GM18517 (cell line): ENCODE data around the gene DNAJC19.
A peak's percentile ranks its signal among the peaks of the same experiment; 100 is the strongest.
"Not testable (repeated sequence)": the region's sequence is repeated elsewhere in the genome, so short reads cannot be mapped to it uniquely, and the experiment has no call there.

Source experiments
- ATAC-seq: cut with Tn5 transposase; IDR thresholded peaks from one replicate; pipeline ENCODE4 v1.9.1; 2021; ENCODE audit warnings: mild to moderate bottlenecking, moderate library complexity; ENCODE audit not compliant: unreplicated experiment

Gene DNAJC19

DNA sequence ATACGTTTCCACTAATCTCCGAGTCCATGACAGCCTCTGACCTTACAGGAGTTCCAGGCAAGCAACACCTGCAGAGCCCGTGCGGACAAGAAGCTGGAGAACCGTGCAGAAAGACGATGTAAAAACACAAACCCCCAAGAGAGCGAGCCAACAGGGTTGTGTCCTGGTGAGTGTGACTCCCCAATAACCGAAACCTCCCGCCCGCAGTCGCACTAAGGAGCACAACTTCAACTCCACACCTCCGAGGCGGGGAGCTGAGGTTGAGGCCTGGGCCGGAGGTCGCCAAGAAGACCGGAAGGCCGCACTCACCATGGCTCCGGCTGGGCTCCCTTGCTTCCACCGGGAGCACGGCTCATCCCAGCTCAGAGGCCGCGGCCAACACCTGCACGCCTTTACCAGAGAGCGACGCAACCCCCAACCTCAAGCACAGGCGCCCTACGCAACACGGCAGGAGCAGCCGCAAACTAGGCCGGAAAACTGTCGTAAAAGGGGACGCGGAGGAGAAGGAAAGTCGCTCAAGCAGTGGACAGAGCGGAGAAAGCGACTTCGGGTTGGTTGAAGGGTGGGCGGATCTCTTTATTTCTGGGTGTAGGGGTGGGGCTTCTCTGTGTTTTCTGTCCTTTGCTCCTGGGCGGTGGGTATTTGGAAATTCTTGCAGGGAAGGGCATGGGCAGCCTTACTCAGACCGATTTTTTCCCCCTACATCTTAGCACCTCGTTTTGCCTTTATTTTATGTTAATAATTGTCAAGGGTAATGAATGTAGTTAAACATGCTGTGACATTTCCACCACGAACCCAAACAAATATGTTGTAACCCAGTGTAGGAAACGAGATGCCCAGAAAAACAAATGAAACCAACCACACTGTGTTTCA is at the start of gene DNAJC19:
Gene DNAJC19 (minus strand): TSS at position 446 of the 873 bp plus-strand sequence. CDS start 134 bp downstream, at position 312.
- ATAC-seq: peak; percentile 95

DNA sequence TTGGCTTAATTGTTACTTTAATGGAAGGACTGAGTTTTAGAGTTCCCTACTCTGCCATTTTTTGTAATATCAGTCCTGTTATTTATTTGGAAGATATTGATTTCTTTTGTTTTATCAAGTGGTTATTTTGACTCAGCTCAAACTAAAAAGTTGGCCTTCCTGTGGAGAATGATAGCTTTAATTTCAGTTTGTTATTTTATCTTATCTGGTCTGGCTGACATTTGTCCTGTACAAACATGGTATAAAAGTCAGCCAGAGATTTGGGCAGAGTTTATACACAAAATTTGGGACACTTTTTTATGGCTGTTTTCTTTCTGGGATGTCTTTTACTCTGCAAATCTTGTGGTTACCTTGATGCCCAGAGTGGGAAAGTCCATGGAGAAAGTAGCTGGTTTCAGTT is 41.4 kb upstream of the DNAJC19 start:
- no peak for ATAC-seq

- ATAC-seq: no peak
These were observed 35.7 kb upstream of the DNAJC19 start for GRCh38 chr3:181025204-181025603.

GRCh38 chr3:181017690-181018089 is 28.2 kb upstream of the DNAJC19 start:
- ATAC-seq: no peak

DNA sequence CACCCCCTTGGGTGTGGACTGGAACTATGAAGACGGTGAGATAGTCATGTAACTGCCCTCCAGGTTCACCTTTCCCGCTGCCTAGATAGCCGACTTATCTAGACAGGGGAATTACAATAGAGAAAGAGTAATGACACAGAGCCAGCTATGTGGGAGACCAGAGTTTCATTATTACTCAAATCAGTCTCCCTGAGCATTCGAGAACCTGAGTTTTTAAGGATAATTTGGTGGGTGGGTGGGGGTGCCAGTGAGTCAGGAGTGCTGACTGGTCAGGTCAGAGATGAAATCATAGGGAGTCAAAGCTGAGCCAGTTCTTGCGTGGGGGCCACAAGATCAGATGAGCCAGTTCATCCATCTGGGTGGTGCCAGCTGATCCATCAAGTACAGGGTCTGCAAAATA is 19.7 kb upstream of the DNAJC19 start:
- ATAC-seq: no peak

DNA sequence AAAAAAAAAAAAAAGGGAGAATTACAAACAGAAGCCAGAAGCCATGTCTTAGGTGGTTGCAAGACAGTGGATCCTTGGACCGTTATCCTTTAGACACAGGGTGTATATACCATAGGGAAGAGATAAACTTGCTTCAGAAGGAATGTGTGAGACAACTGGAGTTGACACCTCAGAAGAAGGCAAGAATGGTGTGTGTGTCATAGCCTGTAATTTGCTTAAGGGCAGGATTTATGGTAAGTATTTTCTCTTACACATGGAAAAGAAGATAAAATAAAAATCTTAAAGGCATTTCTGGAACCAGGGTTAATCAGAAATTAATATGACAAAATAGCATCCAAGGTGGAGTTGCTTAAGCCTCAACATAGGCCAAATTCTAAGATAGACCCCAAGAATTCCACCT is 19.3 kb upstream of the DNAJC19 start:
- ATAC-seq: no peak

DNA sequence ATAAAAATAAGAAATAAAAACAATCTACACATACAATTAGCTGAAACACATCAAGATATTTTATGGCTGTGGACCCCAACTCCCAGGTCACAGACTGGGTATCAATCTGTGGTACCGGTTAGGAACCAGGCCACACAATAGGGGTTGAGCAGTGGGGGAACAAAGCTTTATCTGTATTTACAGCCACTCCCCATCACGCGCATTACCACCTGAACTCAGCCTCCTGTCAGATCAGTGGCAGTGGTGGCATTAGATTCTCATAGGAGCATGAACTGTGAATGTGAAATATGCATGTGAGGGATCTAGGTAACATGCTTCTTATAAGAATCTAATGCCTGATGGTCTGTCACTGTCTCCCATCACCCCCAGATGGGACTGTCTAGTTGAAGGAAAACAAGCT is 17.7 kb upstream of the DNAJC19 start:
- no peak for ATAC-seq

GRCh38 chr3:181006541-181006940 is 17.0 kb upstream of the DNAJC19 start:
- ATAC-seq: no peak

GRCh38 chr3:181003469-181003868 is 13.9 kb upstream of the DNAJC19 start:
- ATAC-seq: not testable (repeated sequence)

DNA sequence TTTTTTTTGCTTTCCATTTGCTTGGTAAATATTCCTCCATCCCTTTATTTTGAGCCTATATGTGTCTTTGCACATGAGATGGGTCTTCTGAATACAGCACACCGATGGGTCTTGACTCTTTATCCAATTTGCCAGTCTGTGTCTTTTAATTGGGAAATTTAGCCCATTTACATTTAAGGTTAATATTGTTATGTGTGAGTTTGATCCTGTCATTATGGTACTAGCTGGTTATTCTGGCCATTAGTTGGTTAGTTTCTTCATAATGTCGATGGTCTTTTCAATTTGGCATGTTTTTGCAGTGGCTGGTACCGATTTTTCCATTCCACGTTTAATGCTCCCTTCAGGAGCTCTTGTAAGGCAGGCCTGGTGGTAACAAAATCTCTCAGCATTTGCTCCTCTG is 12.8 kb upstream of the DNAJC19 start:
- not testable (repeated sequence) for ATAC-seq

GRCh38 chr3:180996415-180996932 is 6.9 kb upstream of the DNAJC19 start:
- no peak for ATAC-seq

- no peak for ATAC-seq
These were observed 969 bp upstream of the DNAJC19 start for GRCh38 chr3:180990505-180990904.

- no peak for ATAC-seq
These were observed 2.2 kb downstream of the DNAJC19 start for GRCh38 chr3:180987344-180987743.

DNA sequence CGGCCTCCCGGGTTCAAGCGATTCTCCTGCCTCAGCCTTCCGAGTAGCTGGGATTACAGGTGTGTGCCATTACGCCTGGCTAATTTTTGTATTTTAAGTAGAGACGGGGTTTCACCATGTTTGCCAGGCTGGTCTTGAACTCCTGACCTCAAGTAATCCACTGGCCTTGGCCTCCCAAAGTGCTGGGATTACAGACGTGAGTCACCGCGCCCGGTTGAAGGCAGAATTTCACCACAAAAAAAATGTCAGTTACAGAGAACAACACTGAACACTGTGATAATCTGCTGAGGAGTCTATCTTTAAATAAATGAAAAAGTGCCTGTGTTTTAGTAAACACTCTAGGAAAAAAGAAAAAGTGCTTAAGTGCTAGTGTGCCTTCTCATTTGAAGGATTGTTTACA is 3.2 kb downstream of the DNAJC19 start:
- not testable (repeated sequence) for ATAC-seq

GRCh38 chr3:180983136-180983535 is 6.4 kb downstream of the DNAJC19 start:
- ATAC-seq: no peak

DNA sequence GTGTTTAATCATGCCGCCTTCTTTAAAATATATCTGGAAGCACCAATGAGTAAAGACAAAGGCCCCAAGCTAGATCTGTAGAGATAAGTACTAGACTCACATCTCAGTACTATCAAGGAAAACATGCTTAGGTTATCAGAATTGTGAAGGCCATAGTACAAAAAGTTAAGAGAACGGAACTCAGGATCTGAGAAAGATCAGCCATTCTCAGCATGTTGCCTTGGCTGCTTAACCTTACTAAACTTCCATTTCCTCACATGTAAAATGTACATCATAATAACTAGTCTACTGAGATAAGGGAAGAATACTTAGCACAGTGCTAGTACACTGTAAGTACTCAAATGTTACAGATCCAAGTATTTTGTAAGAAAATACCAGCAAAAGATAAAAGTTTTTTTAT is 7.6 kb downstream of the DNAJC19 start:
- no peak for ATAC-seq

GRCh38 chr3:180980611-180981010 is 8.9 kb downstream of the DNAJC19 start:
- ATAC-seq: no peak

DNA sequence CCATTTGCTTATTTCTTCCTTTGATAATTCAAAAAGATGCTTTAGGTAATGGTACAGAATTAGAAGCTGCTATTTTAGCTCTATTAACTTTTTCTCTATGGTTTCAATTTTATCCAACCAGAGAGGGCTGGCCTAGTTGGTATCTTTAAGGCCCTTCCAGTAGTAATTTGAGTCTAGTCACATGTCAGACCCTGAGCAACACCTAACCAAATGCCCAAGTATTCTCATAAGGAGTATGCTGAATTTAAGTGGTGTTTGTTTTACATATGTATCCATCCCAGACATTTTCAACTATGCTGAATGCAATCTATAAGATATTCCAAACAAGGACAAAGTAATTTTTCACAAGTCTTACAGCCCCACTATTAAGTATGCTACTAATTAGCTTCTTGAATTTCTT is 9.6 kb downstream of the DNAJC19 start:
- ATAC-seq: no peak

DNA sequence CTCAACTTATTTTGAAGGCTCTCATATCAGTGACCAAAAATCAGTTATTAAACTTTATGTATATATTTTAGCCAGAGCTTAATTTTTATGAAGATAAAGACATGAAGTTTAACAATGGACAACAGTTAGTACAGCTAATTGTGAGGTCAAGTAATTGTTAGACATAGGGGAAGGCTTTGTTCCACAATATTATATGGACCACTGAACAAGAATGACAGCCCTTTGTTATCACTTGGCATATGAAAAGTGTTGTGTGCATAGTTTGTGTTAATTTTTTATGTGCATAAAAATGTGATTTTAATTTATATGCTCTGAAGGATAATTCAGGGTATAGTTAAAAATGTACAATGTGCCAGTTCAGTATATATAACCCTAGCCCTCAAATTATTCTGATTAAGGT is 12.0 kb downstream of the DNAJC19 start:
- no peak for ATAC-seq

GRCh38 chr3:180974286-180974685 is 15.2 kb downstream of the DNAJC19 start:
- ATAC-seq: no peak

DNA sequence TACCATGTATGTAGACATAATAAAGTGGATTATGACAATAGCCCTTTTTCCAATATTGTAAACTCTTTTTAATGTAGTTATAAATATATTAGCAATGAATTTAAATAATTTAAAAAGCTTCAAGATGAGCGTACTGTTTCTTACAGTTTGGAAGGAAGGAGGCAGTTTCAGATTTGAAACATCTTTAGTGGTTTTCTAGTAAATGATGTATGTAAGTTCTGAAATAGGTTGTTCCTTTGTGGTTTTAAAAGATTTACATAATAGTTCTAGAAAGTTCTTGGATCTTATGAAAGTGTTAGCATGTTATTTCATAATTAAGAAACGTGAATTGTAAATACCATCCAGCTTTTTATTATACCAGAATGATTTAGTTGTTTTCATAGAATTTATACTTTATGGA is 16.0 kb downstream of the DNAJC19 start:
- peak; percentile 62 for ATAC-seq

DNA sequence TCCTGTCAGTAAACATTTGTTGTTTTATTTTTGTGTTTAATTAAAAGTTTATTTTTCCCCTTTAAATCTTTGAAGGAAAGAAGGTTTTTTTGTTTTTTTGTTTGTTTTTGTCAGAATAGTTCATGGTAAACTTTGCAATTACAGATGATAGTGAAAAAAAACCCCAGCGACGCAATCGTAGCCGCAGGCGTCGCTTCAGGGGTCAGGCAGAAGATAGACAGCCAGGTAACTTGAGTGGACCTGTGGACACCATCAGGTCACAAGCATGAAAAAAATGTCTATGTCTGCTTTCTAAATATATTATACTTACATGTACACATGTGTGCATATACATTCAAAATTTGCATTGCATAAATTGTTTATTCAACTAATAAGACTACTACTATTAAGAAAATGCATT is 18.6 kb downstream of the DNAJC19 start:
- no peak for ATAC-seq

- ATAC-seq: no peak
These were observed 27.0 kb downstream of the DNAJC19 start for GRCh38 chr3:180962530-180962929.
